ENCODE data around the gene OPA3. TPM values are rescaled to one million over a fixed set of nuclear protein-coding genes. Genes with fewer than 3 reads are reported as not detected.

The OPA3 gene
- total RNA-seq, 2 donors from 2014 or later: 12.9 to 14.0 TPM

DNA sequence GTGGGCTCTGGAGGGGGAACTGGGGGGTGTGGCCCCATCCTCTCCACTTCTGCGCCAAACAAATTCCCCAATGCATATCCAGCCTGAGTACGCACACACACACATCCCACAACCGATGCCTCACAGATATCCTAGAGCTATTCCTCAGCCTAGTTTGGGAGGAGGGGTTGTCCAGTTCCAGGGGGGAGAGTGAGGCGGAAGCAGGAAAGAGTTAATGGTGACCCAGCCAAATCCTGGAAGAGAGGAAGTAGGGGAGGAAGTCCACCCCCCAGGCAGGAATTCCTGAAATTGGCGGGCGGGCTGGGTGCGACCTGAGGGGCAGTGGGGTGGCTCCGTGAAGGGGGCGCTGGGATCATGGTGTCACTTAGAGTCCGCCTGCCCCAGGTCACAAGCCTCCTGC, 16.5 kb upstream of the OPA3 start:
- no peak for ATAC-seq
- DNase-seq: no peak
- intact Hi-C loops (cut with DNase I, micrococcal nuclease): no loop called here

DNA sequence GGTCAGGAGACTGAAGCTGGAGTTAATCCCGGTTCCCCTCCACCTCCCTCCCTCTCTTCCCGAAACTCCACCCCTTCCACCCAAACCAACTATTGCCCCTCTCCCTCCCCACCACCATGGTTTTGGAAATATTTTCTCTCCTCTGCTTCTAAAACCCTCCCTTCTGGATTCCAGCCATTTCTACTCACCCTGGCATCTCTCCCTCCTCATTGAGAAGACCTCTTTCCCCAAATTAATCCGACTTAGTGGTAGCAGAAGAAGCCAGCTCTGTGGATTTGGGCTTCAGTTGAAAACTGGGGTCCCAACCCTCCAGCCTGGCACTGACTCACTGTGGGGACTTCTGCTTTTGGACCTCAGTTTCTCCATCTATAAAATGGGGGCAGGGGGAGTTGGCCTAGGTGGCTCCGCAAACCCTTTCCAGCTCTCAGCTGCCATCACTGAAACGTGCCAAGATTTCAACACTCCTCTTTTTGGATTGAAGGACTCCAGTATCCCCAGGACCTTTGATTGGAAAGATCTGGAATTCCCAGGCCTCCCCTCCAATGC, 15.8 kb upstream of the OPA3 start:
- no peak for ATAC-seq
- intact Hi-C loops (cut with DNase I, micrococcal nuclease): no loop called here
- no peak for DNase-seq

GRCh38 chr19:45599286-45599685, 14.7 kb upstream of the OPA3 start:
- ATAC-seq (no peak), DNase-seq (no peak)
- intact Hi-C loops (cut with DNase I, micrococcal nuclease): loop anchor here in 1 of 2 donors (10.0 kb wide), 1 partner anchor 46 kb away; no protein-coding TSS in a partner anchor

GRCh38 chr19:45598267-45599001, 13.8 kb upstream of the OPA3 start:
- peak; percentile 44 for ATAC-seq
- intact Hi-C loops (cut with DNase I, micrococcal nuclease): loop anchor here in 1 of 2 donors (10.0 kb wide), 1 partner anchor 46 kb away; no protein-coding TSS in a partner anchor
- no peak for DNase-seq

DNA sequence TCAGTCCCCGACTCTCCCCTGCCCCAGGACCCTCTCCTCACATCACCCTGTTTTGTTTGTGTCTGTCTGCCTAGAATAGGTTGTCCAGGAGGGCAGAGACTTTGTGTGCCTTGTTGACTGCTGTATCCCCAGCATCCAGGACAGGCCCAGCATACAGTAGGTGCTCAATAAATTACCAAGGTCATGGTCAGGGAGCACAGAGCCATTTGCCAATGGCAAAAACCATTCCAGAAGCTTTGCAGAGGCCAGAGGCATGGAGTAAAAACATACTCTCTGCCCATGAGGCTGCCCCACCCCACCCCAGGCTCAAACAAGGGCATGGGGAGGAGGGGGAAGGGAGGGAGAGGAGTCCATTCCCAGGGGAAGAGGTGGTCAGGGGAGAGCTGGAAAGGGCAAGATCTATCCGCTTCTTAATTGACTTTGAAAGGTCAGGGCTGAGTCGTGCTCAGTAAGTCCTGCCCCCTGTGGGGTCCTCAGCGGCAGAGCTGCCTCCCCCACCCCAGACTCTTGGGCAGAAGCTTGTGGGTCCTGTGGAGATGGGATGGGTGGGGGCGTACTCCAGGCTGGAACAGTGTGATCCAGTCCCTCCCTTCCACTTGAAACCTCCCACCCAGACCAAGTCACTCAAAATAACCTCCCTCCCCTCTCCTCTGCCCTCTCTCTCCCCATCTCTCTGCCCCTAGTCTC, 13.0 kb upstream of the OPA3 start:
- intact Hi-C loops (cut with DNase I, micrococcal nuclease): loop anchor here in 1 of 2 donors (10.0 kb wide), 1 partner anchor 47 kb away; no protein-coding TSS in a partner anchor
- ATAC-seq (peak; percentile 21), DNase-seq (no peak)

GRCh38 chr19:45595814-45596213, 11.2 kb upstream of the OPA3 start:
- no peak for ATAC-seq
- intact Hi-C loops (cut with DNase I, micrococcal nuclease): loop anchor here in 1 of 2 donors (10.0 kb wide), 1 partner anchor 49 kb away; no protein-coding TSS in a partner anchor
- DNase-seq: no peak

- no peak for DNase-seq
- ATAC-seq: no peak
- intact Hi-C loops (cut with DNase I, micrococcal nuclease): loop anchor here in 1 of 2 donors (10.0 kb wide), 1 partner anchor 51 kb away; no protein-coding TSS in a partner anchor
These were observed 8.9 kb upstream of the OPA3 start for GRCh38 chr19:45593520-45593919.

GRCh38 chr19:45592366-45592765, 7.8 kb upstream of the OPA3 start:
- DNase-seq (no peak), ATAC-seq (no peak)
- intact Hi-C loops (cut with DNase I, micrococcal nuclease): loop anchor here in 1 of 2 donors (10.0 kb wide), 1 partner anchor 52 kb away; no protein-coding TSS in a partner anchor

DNA sequence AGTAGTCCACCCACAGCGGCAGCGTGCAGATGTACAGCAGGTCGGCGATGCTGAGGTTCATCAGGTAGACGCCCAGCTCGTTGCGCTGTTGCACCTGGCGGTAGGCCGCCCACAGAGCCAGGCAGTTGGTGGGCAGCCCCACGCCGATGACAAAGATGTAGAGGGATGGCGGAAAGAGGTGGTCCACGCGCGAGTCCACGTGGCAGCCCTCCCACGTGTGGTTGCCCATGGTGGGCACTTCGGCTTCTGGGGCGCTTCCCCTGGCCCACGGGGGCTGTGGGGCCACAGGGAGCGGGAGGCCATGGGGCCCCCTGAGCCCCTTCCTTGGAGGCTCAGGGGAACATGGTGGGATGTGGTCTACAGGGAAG, 7.0 kb upstream of the OPA3 start:
- intact Hi-C loops (cut with DNase I, micrococcal nuclease): loop anchor here in 1 of 2 donors (10.0 kb wide), 1 partner anchor 53 kb away; no protein-coding TSS in a partner anchor
- no peak for DNase-seq
- ATAC-seq: no peak

- DNase-seq (peak; percentile 51 to 76), ATAC-seq (peak; percentile 89)
- intact Hi-C loops (cut with DNase I, micrococcal nuclease): loop anchor here in 1 of 2 donors (10.0 kb wide), 1 partner anchor 54 kb away; no protein-coding TSS in a partner anchor
These were observed 6.5 kb upstream of the OPA3 start for GRCh38 chr19:45591004-45591637.

- peak; percentile 6 for ATAC-seq
- intact Hi-C loops (cut with DNase I, micrococcal nuclease): loop anchor here in 1 of 2 donors (10.0 kb wide), 1 partner anchor 54 kb away; no protein-coding TSS in a partner anchor
These were observed 5.8 kb upstream of the OPA3 start for GRCh38 chr19:45590300-45591003.

DNA sequence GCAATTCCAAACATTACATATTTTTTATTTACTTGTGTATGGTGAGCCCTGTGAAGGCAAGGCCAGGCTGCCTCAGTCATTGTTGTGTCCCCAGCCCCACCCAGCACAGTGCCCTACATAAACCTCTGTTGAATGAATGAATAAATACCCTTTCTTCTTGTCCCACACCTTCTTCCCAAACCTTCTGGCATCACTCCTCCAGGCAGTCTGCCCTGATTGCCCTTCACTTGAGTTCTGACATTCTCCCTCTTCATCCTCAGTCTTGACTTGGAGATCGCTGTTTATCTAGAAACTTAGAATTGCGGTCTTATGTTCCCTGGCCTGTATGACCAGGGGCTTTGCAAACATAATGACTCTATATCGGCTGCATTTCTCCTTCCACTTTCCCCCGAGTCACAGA, 5.2 kb upstream of the OPA3 start:
- intact Hi-C loops (cut with DNase I, micrococcal nuclease): loop anchor here in 1 of 2 donors (10.0 kb wide), 1 partner anchor 55 kb away; no protein-coding TSS in a partner anchor
- ATAC-seq: no peak

More at GRCh38 chr19:45590300-45591003, 5.8 kb upstream of the OPA3 start:
- no peak for DNase-seq

GRCh38 chr19:45587873-45588272, 3.3 kb upstream of the OPA3 start:
- DNase-seq (no peak), ATAC-seq (no peak)
- intact Hi-C loops (cut with DNase I, micrococcal nuclease): no loop called here

More for the DNA sequence above, 5.2 kb upstream of the OPA3 start:
- DNase-seq: no peak

DNA sequence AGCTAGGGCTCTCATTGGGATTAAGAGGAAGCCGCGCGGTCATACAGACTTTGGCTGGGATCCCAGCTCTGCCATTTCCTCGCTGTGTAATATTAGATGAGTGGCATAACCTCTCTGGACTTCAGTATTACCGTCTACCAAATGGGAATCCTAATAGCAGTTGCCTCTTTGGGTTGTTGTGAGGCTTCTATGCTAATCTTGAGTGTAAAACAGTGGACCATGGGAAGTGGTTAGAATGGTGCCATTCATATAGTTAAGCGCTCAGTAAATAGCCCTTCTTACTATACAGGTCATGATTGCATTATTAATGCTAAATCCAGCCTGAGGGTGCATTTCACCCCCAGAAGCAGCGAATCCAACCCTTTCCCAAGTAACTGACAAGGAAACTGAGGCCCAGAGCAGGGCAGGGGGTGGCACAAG, 566 bp upstream of the OPA3 start:
- no peak for DNase-seq
- intact Hi-C loops (cut with DNase I, micrococcal nuclease): no loop called here
- ATAC-seq: no peak

DNA sequence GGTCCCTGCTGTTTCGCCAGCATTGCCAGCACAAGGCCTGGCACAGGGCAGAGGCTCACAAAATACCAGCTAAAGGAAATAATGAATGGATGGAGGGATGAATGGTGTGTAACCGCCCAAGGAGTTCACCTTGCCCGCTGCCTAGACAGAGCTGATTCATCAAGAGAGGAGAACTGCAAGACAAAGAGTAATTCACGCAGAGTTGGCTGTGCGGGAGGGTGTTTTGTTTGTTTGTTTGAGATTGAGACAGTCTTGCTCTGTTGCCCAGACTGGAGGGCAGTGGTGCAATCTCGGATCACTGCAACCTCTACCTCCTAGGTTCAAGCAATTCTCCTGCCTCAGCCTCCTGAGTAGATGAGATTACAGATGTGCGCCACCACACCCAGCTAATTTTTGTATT, 3.0 kb downstream of the OPA3 start:
- ATAC-seq (no peak), DNase-seq (no peak)
- intact Hi-C loops (cut with DNase I, micrococcal nuclease): no loop called here

GRCh38 chr19:45578861-45579260, 5.7 kb downstream of the OPA3 start:
- DNase-seq (no peak), ATAC-seq (no peak)
- intact Hi-C loops (cut with DNase I, micrococcal nuclease): loop anchor here in 1 of 2 donors (10.0 kb wide), 1 partner anchor 54 kb away; no protein-coding TSS in a partner anchor

DNA sequence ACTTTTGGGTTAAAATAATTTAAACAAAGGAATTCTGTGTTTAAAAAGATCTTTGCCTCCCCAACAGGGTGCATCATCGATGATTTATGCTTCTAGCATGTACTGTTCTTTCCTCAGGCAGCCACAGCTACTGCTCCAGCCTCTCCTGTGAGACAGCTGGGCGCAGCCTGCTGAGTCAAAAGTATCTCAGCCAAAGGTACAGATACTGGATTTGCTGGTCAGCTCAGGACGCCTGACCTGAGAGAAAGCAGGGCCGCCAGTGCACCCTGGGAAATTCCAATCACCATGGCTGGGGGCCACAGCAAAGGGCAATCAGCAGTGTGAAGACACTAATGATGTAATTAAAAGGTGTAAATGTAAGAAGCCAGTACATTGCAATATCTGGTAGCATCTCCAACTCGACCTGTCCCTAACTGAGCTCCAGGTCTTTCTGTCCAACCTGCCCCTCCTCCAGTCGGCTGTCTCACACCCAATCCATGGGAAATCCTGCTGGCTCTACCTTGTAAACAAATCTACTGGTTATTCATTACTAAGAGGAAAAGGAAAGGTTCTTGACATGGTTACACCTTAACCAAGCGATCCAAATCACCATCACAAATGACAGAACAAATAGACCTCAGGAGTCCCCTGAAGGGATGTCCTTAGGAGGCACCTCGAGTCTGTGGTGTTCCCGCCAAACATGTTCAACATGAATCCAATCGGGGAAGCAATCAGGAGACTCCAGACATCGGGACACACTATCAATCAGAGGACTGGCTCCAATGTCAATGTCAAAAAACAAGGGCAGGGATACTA, 7.3 kb downstream of the OPA3 start:
- intact Hi-C loops (cut with DNase I, micrococcal nuclease): loop anchor here in 1 of 2 donors (10.0 kb wide), 1 partner anchor 53 kb away; no protein-coding TSS in a partner anchor
- ATAC-seq (peak; percentile 92), DNase-seq (peak; percentile 53 to 66)
